Chondrocyte (in vitro differentiated cells): Measurements from ENCODE around the gene FRMD4A. TPM values are rescaled to one million over a fixed set of nuclear protein-coding genes. Genes with fewer than 3 reads are reported as not detected.
A peak's percentile ranks its signal among the peaks of the same experiment; 100 is the strongest.

Source experiments
- DNase-seq: peaks from one replicate; pipeline ENCODE4 v3.0.0; 2021; ENCODE audit warnings: mixed read lengths, low spot score
- H3K27ac Mint-ChIP-seq: one replicate; pipeline ENCODE4 v1.8.0; 2021; ENCODE audit warnings: mild to moderate bottlenecking, moderate library complexity, mixed read lengths; ENCODE audit not compliant: unreplicated experiment
- H3K27me3 Mint-ChIP-seq: 2 replicates; pipeline ENCODE4 v1.8.0; 2021; ENCODE audit warnings: low read depth, mixed read lengths
- H3K36me3 Mint-ChIP-seq: 2 replicates; pipeline ENCODE4 v1.8.0; 2021; ENCODE audit warnings: low read depth, mixed read lengths
- H3K4me1 Mint-ChIP-seq: 2 replicates; pipeline ENCODE4 v1.8.0; 2021; ENCODE audit warnings: low read depth, mild to moderate bottlenecking, mixed read lengths
- H3K4me3 Mint-ChIP-seq: one replicate; pipeline ENCODE4 v1.8.0; 2021; ENCODE audit warnings: mild to moderate bottlenecking, moderate library complexity, mixed read lengths; ENCODE audit not compliant: unreplicated experiment
- H3K9me3 Mint-ChIP-seq: 2 replicates; pipeline ENCODE4 v1.8.0; 2021; ENCODE audit warnings: low read depth, mixed read lengths
- CTCF ChIP-seq: fragments of 200-600 bp; sonication (generic); IDR thresholded peaks from 2 replicates; pipeline ENCODE4 v1.5.0; 2021; ENCODE audit warnings: antibody characterized with exemption, mild to moderate bottlenecking, moderate library complexity
- total RNA-seq: library from RNA; stranded (reverse); gene quantifications from 3 replicates; pipeline ENCODE4 v1.2.1, GENCODE V29; 2021

The FRMD4A gene
- total RNA-seq, 1 donor from 2014 or later: 129 TPM

- peak overlapping the region; percentile 53 for H3K27ac Mint-ChIP-seq
- H3K4me3 Mint-ChIP-seq: no peak overlapping the region
- no peak for DNase-seq
Observed at GRCh38 chr10:13661256-13661655, 669.5 kb downstream of the FRMD4A start.

GRCh38 chr10:13660551-13660920 is 670.2 kb downstream of the FRMD4A start:
- H3K27me3 Mint-ChIP-seq: no peaks in the 10 kb centered on the region
- peaks cover 12% of the 10 kb centered on the region for H3K4me1 Mint-ChIP-seq

More at GRCh38 chr10:13661256-13661655, 669.5 kb downstream of the FRMD4A start:
- H3K36me3 Mint-ChIP-seq: peaks cover 35% of the 10 kb centered on the region
- peaks cover 12% of the 10 kb centered on the region for H3K4me1 Mint-ChIP-seq
- TF ChIP-seq CTCF: no peak
- H3K9me3 Mint-ChIP-seq: no peaks in the 10 kb centered on the region
- no peaks in the 10 kb centered on the region for H3K27me3 Mint-ChIP-seq

GRCh38 chr10:13659887-13660550 is 670.7 kb downstream of the FRMD4A start:
- no peaks in the 10 kb centered on the region for H3K27me3 Mint-ChIP-seq
- no peak for DNase-seq
- H3K4me3 Mint-ChIP-seq: no peak overlapping the region
- peak overlapping the region; percentile 67 for H3K27ac Mint-ChIP-seq
- H3K36me3 Mint-ChIP-seq: peaks cover 30% of the 10 kb centered on the region
- peaks cover 12% of the 10 kb centered on the region for H3K4me1 Mint-ChIP-seq
- TF ChIP-seq CTCF: peak; percentile 98
- no peaks in the 10 kb centered on the region for H3K9me3 Mint-ChIP-seq

More at GRCh38 chr10:13660551-13660920, 670.2 kb downstream of the FRMD4A start:
- H3K27ac Mint-ChIP-seq: no peak overlapping the region
- H3K4me3 Mint-ChIP-seq: no peak overlapping the region
- H3K36me3 Mint-ChIP-seq: peaks cover 34% of the 10 kb centered on the region
- DNase-seq: no peak
- no peak for TF ChIP-seq CTCF
- no peaks in the 10 kb centered on the region for H3K9me3 Mint-ChIP-seq

- H3K36me3 Mint-ChIP-seq: peaks cover 32% of the 10 kb centered on the region
- DNase-seq: no peak
- no peak overlapping the region for H3K4me3 Mint-ChIP-seq
- no peak for TF ChIP-seq CTCF
- H3K9me3 Mint-ChIP-seq: no peaks in the 10 kb centered on the region
- peaks cover 12% of the 10 kb centered on the region for H3K4me1 Mint-ChIP-seq
- no peaks in the 10 kb centered on the region for H3K27me3 Mint-ChIP-seq
- no peak overlapping the region for H3K27ac Mint-ChIP-seq
Observed at GRCh38 chr10:13658871-13659685, 671.6 kb downstream of the FRMD4A start.

- H3K36me3 Mint-ChIP-seq: peaks cover 30% of the 10 kb centered on the region
Observed at GRCh38 chr10:13658264-13658663, 672.5 kb downstream of the FRMD4A start.

More at GRCh38 chr10:13658264-13658663, 672.5 kb downstream of the FRMD4A start:
- DNase-seq: no peak
- Mint-ChIP-seq H3K4me3 (no peak overlapping the region), H3K27me3 (no peaks in the 10 kb centered on the region), H3K9me3 (no peaks in the 10 kb centered on the region), H3K4me1 (peaks cover 12% of the 10 kb centered on the region), H3K27ac (peak overlapping the region; percentile 22)
- TF ChIP-seq CTCF: no peak
